Globus pallidus (tissue), 1 donor: ENCODE data around the gene SSR4.
"Not testable (repeated sequence)": the region's sequence is repeated elsewhere in the genome, so short reads cannot be mapped to it uniquely, and the experiment has no call there.

Experiments used
- DNase-seq: peaks from one replicate; pipeline ENCODE4 v3.0.0-alpha.2; 2015; ENCODE audit warnings: low spot score

The SSR4 gene

GRCh38 chrX:153805436-153805835 is 11.0 kb downstream of the SSR4 start:
- no peak for DNase-seq

- no peak for DNase-seq
These were observed 12.6 kb downstream of the SSR4 start for GRCh38 chrX:153806999-153807575.

GRCh38 chrX:153807976-153808375 is 13.5 kb downstream of the SSR4 start:
- DNase-seq: no peak

GRCh38 chrX:153812220-153812619 is 17.8 kb downstream of the SSR4 start:
- DNase-seq: no peak

- DNase-seq: no peak
These were observed 18.7 kb downstream of the SSR4 start for GRCh38 chrX:153813161-153813560.

- no peak for DNase-seq
These were observed 20.3 kb downstream of the SSR4 start for GRCh38 chrX:153814591-153815315.

GRCh38 chrX:153816831-153817690 is 22.6 kb downstream of the SSR4 start:
- no peak for DNase-seq

GRCh38 chrX:153818064-153818463 is 23.6 kb downstream of the SSR4 start:
- not testable (repeated sequence) for DNase-seq

GRCh38 chrX:153818571-153819383 is 24.3 kb downstream of the SSR4 start:
- DNase-seq: peak; percentile 14

- no peak for DNase-seq
These were observed 25.0 kb downstream of the SSR4 start for GRCh38 chrX:153819384-153820040.

- DNase-seq: no peak
These were observed 26.1 kb downstream of the SSR4 start for GRCh38 chrX:153820601-153821000.

- no peak for DNase-seq
These were observed 26.6 kb downstream of the SSR4 start for GRCh38 chrX:153821066-153821465.

GRCh38 chrX:153824348-153824747 is 29.9 kb downstream of the SSR4 start:
- DNase-seq: no peak

- DNase-seq: no peak
These were observed 30.6 kb downstream of the SSR4 start for GRCh38 chrX:153825042-153825441.

- no peak for DNase-seq
These were observed 32.5 kb downstream of the SSR4 start for GRCh38 chrX:153827016-153827415.

- no peak for DNase-seq
These were observed 33.4 kb downstream of the SSR4 start for GRCh38 chrX:153827903-153828302.

- no peak for DNase-seq
These were observed 33.8 kb downstream of the SSR4 start for GRCh38 chrX:153828308-153828707.

- no peak for DNase-seq
These were observed 34.5 kb downstream of the SSR4 start for GRCh38 chrX:153828723-153829548.

- no peak for DNase-seq
These were observed 35.0 kb downstream of the SSR4 start for GRCh38 chrX:153829549-153829798.

GRCh38 chrX:153829799-153830639 is 35.6 kb downstream of the SSR4 start, which contains the start of gene PDZD4:
Gene PDZD4 (minus strand): TSS chrX:153830544. CDS start chrX:153830298, 246 bp downstream.
- no peak for DNase-seq
